GM12891 (cell line): ENCODE data around the gene CCRL2.

ENCODE experiments used
- POLR2A ChIP-seq: IDR thresholded peaks from 2 replicates; pipeline ENCODE4 v1.6.1; 2011; ENCODE audit warnings: low read depth, low read length, control low read depth
- POLR2AphosphoS5 ChIP-seq: IDR thresholded peaks from 2 replicates; pipeline ENCODE4 v1.6.1; 2011; ENCODE audit warnings: low read depth, low read length, control low read depth
- SPI1 ChIP-seq: IDR thresholded peaks from 2 replicates; pipeline ENCODE4 v1.6.1; 2011; ENCODE audit warnings: low read depth, low read length, control low read depth
- TAF1 ChIP-seq: IDR thresholded peaks from 2 replicates; pipeline ENCODE4 v1.6.1; 2011; ENCODE audit warnings: low read depth, low read length, control low read depth

GRCh38 chr3:46398186-46398955 is 8.7 kb upstream of the CCRL2 start:
- no peak for TF ChIP-seq SPI1
- no peak for TF ChIP-seq POLR2A
- no peak for TF ChIP-seq POLR2AphosphoS5
- no peak for TF ChIP-seq TAF1
